CD14-positive monocyte (primary cell): ENCODE measurements around the gene ZNF25. TPM values are rescaled to one million over a fixed set of nuclear protein-coding genes. Genes with fewer than 3 reads are reported as not detected.

ENCODE experiments used
- DNase-seq, 3 donors: peaks; one replicate each; pipeline ENCODE4 v3.0.0-alpha.2; 2011 to 2022
- H2AFZ ChIP-seq: 2 replicates; pipeline ENCODE4 v1.6.0; 2012; ENCODE audit warnings: mild to moderate bottlenecking, low read depth, low read length, inconsistent platforms; ENCODE audit not compliant: insufficient read depth, poor library complexity, severe bottlenecking
- H3K27ac ChIP-seq, 2 donors: 1 replicate in 1 of 2; 2 replicates in 1 of 2; pipeline ENCODE4 v1.5.1; 2012 to 2013; ENCODE audit warnings: low read length in 2 of 2, control low read depth in 1 of 2, inconsistent platforms in 1 of 2, low read depth in 1 of 2, mild to moderate bottlenecking in 1 of 2
- H3K27me3 ChIP-seq, 2 donors: one replicate each; pipeline versions ENCODE4 v1.6.0 to v1.6.1; 2011 to 2013; ENCODE audit warnings: low read length in 2 of 2; ENCODE audit not compliant: control insufficient read depth in 2 of 2, insufficient read depth in 2 of 2
- H3K36me3 ChIP-seq, 2 donors: replicated peaks in 1 of 2; 1 replicate in 1 of 2; 2 replicates in 1 of 2; pipeline versions ENCODE4 v1.5.1 to v1.6.1; 2012 to 2013; ENCODE audit warnings: low read length in 2 of 2, control low read depth in 1 of 2, inconsistent platforms in 1 of 2, mild to moderate bottlenecking in 1 of 2; ENCODE audit not compliant: insufficient read depth in 2 of 2, control insufficient read depth in 1 of 2
- H3K4me1 ChIP-seq, 2 donors: 1 replicate in 1 of 2; 2 replicates in 1 of 2; pipeline versions ENCODE4 v1.5.1 to v1.6.1; 2012 to 2013; ENCODE audit warnings: low read length in 2 of 2, control low read depth in 1 of 2, inconsistent platforms in 1 of 2, mild to moderate bottlenecking in 1 of 2, moderate library complexity in 1 of 2; ENCODE audit not compliant: insufficient read depth in 2 of 2, control insufficient read depth in 1 of 2
- H3K4me2 ChIP-seq: replicated peaks from 2 replicates; pipeline ENCODE3; 2012; ENCODE audit warnings: low read length, moderate library complexity, mild to moderate bottlenecking; ENCODE audit not compliant: poor library complexity, severe bottlenecking; ENCODE audit errors: extremely low read depth
- H3K4me3 ChIP-seq, 3 experiments: fragments of 200-600 bp in 1 of 3; sonication (generic) in 1 of 3; replicated peaks in 1 of 3; 1 replicate in 2 of 3; 2 replicates in 1 of 3; pipeline ENCODE4 v1.5.1; 2011 to 2013; ENCODE audit warnings: low read length in 3 of 3, mild to moderate bottlenecking in 3 of 3, control low read depth in 2 of 3, low read depth in 2 of 3, inconsistent platforms in 1 of 3, moderate library complexity in 1 of 3
- H3K79me2 ChIP-seq: 2 replicates; pipeline ENCODE4 v1.6.0; 2012; ENCODE audit warnings: mild to moderate bottlenecking, control low read depth, inconsistent platforms, low read length, moderate library complexity; ENCODE audit not compliant: insufficient read depth
- H3K9ac ChIP-seq: 2 replicates; pipeline ENCODE4 v1.6.0; 2017; ENCODE audit warnings: low read length, mild to moderate bottlenecking; ENCODE audit not compliant: insufficient read depth, poor library complexity, severe bottlenecking
- H3K9me3 ChIP-seq, 2 donors: replicated peaks in 1 of 2; 1 replicate in 1 of 2; 2 replicates in 1 of 2; pipeline versions ENCODE4 v1.5.1 to v1.6.1; 2012 to 2013; ENCODE audit warnings: low read length in 2 of 2, control low read depth in 1 of 2; ENCODE audit not compliant: control insufficient read depth in 1 of 2, insufficient read depth in 1 of 2
- H4K20me1 ChIP-seq: 2 replicates; pipeline ENCODE4 v1.6.0; 2012; ENCODE audit warnings: mild to moderate bottlenecking, low read length, control low read depth, moderate library complexity; ENCODE audit not compliant: insufficient read depth
- H3K27ac Mint-ChIP-seq, 7 donors: one replicate each; pipeline ENCODE4 v1.8.0; 2020; ENCODE audit warnings: mild to moderate bottlenecking in 7 of 7, mixed read lengths in 7 of 7, moderate library complexity in 6 of 7, inconsistent platforms in 2 of 7
- H3K27me3 Mint-ChIP-seq, 3 donors: one replicate each; pipeline ENCODE4 v1.8.0; 2021 to 2022; ENCODE audit warnings: low read depth in 3 of 3, mild to moderate bottlenecking in 3 of 3, mixed read lengths in 3 of 3, moderate library complexity in 3 of 3, inconsistent platforms in 1 of 3
- H3K36me3 Mint-ChIP-seq, 2 donors: one replicate each; pipeline ENCODE4 v1.8.0; 2020; ENCODE audit warnings: mixed read lengths in 2 of 2, inconsistent platforms in 1 of 2, mild to moderate bottlenecking in 1 of 2
- H3K4me1 Mint-ChIP-seq: one replicate; pipeline ENCODE4 v1.8.0; 2020; ENCODE audit warnings: mild to moderate bottlenecking, mixed read lengths
- H3K4me3 Mint-ChIP-seq, 2 donors: one replicate each; pipeline ENCODE4 v1.8.0; 2020; ENCODE audit warnings: mild to moderate bottlenecking in 2 of 2, mixed read lengths in 2 of 2, moderate library complexity in 1 of 2
- H3K9me3 Mint-ChIP-seq, 7 donors: one replicate each; pipeline ENCODE4 v1.8.0; 2020 to 2022; ENCODE audit warnings: mixed read lengths in 7 of 7, mild to moderate bottlenecking in 6 of 7, moderate library complexity in 6 of 7, inconsistent platforms in 2 of 7
- CTCF ChIP-seq: fragments of 200-600 bp; IDR thresholded peaks from one replicate; pipeline ENCODE4 v1.8.0; 2022; ENCODE audit warnings: antibody characterized with exemption, mild to moderate bottlenecking
- whole genome bisulfite sequencing: methylation state at CpG from one replicate; pipeline ENCODE4 v1.1.5; 2013; ENCODE audit warnings: missing lambda C conversion rate; ENCODE audit not compliant: insufficient coverage; 5-methylcytosine and 5-hydroxymethylcytosine counted together
- intact Hi-C, 2 donors: fragments of 100-400 bp; cut with micrococcal nuclease; formaldehyde crosslinking; loops; one replicate each; pipeline versions ENCODE4 v1.15.0 to v1.15.1; 2023
- polyA plus RNA-seq, 3 donors: library from polyadenylated mRNA; depleted of rRNA in 1 of 3; unstranded in 2 of 3; stranded (reverse) in 1 of 3; fragments of 300-500 nt in 2 of 3; fragments of >200 nt in 1 of 3; fragmentation: Illumina TruSeq in 2 of 3; gene quantifications; 1 replicate in 2 of 3; 2 replicates in 1 of 3; pipeline ENCODE4 v1.2.3, GENCODE V29; 2012 to 2021

ZNF25 gene
- polyA plus RNA-seq, 3 donors = 5.5 to 6.7 (median 6.2) TPM

DNA sequence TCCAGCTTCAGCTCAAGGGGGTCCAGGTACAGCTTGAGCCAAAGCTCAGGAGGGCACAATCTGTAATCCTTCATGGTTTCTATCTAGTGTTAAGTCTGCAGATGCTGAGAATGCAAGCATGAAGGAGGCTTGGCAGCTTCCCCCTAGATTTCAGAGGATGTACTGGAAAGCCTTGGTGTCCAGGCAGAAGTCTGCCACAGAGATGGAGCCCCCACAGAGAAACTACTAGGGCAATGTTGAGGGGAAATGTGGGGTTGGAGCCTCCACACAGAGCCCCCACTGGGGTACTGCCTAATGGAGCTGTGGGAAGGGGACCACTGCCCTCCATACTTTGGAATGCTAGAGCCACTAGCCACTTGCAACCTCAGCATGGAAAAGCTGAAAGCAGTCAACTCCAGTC, 11.4 kb downstream of the ZNF25 start:
- no peaks in the 10 kb centered on the region for H3K27me3 Mint-ChIP-seq
- intact Hi-C loops = no loop called here
- no peaks in the 10 kb centered on the region for H3K4me1 Mint-ChIP-seq
- peaks cover 33 to 59% (median 53%) of the 10 kb centered on the region in 7 donors for H3K9me3 Mint-ChIP-seq
- no peak for DNase-seq
- no peaks in the 10 kb centered on the region for H3K79me2 ChIP-seq
- no peak overlapping the region for H3K9ac ChIP-seq
- peaks cover 29 to 78% of the 10 kb centered on the region in 2 donors for H3K36me3 ChIP-seq
- H3K4me2 ChIP-seq = no peak overlapping the region
- no peak overlapping the region for H3K4me3 Mint-ChIP-seq
- TF ChIP-seq CTCF = no peak
- peaks cover 61 to 80% of the 10 kb centered on the region in 2 donors for H3K36me3 Mint-ChIP-seq
- no peaks in the 10 kb centered on the region for H4K20me1 ChIP-seq
- no peak overlapping the region for H2AFZ ChIP-seq
- H3K4me1 ChIP-seq = no peaks in the 10 kb centered on the region
- H3K27me3 ChIP-seq = no peaks in the 10 kb centered on the region
- H3K9me3 ChIP-seq = peaks cover 28 to 54% of the 10 kb centered on the region in 2 donors
- H3K27ac Mint-ChIP-seq = no peak overlapping the region
- no peak overlapping the region for H3K4me3 ChIP-seq
- H3K27ac ChIP-seq = no peak overlapping the region

DNA sequence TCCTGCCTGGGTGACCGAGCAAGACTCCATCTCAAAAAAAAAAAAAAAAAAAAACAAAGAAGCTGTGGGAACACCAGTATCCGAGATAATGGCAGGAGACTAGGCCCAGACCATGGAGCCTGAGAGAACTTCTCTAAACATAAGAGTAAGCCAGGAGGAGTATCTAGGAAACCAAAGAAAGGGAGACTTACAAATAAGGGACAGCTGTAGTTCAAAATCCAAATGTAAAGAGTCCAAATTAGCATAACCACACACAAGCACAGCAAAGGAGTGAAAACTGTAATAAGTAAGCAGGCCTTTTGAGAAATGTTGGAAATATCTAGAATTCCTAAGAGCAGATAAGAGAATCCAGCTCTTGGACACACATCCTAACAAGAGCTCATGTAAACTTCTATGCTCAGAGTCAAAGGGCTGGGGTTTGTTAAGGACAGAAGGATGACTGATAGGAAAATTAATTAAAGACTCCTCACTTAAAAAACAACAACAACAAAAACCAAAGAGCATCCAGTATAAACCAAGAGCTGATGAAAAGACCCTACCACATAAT, 15.8 kb downstream of the ZNF25 start:
- peaks cover 59 to 78% of the 10 kb centered on the region in 2 donors for H3K36me3 Mint-ChIP-seq
- no peak overlapping the region for H3K4me2 ChIP-seq
- H3K27me3 Mint-ChIP-seq = no peaks in the 10 kb centered on the region
- H4K20me1 ChIP-seq = no peaks in the 10 kb centered on the region
- H3K27me3 ChIP-seq = no peaks in the 10 kb centered on the region
- H3K9me3 Mint-ChIP-seq = peaks cover 17 to 43% (median 29%) of the 10 kb centered on the region in 7 donors
- H2AFZ ChIP-seq = no peak overlapping the region
- H3K9me3 ChIP-seq = peaks cover 11 to 26% of the 10 kb centered on the region in 2 donors
- no peak overlapping the region for H3K27ac ChIP-seq
- no peak overlapping the region for H3K27ac Mint-ChIP-seq
- peaks cover 21 to 78% of the 10 kb centered on the region in 2 donors for H3K36me3 ChIP-seq
- H3K4me3 ChIP-seq = no peak overlapping the region
- H3K79me2 ChIP-seq = no peaks in the 10 kb centered on the region
- no peak for DNase-seq
- no peaks in the 10 kb centered on the region for H3K4me1 Mint-ChIP-seq
- H3K4me3 Mint-ChIP-seq = no peak overlapping the region
- intact Hi-C loops = no loop called here
- WGBS = no CpG with 5 or more reads among the region's 2 CpGs
- no peaks in the 10 kb centered on the region for H3K4me1 ChIP-seq
- TF ChIP-seq CTCF = no peak
- H3K9ac ChIP-seq = no peak overlapping the region
